Fibroblast of lung (primary cell): ENCODE measurements around the gene ABLIM2. TPM values are rescaled to one million over a fixed set of nuclear protein-coding genes. Genes with fewer than 3 reads are reported as not detected.
A peak's percentile ranks its signal among the peaks of the same experiment; 100 is the strongest.

ENCODE experiments used
- DNase-seq, 2 donors: peaks; one replicate each; pipeline versions ENCODE4 v3.0.0 to v3.0.0-alpha.2; 2010; ENCODE audit warnings: low read depth in 2 of 2
- H2AFZ ChIP-seq: 2 replicates; pipeline ENCODE4 v1.5.1; 2012; ENCODE audit warnings: low read length, control low read depth, inconsistent platforms
- H3K27ac ChIP-seq: 2 replicates; pipeline ENCODE4 v1.5.1; 2011; ENCODE audit warnings: low read length, control low read depth; ENCODE audit not compliant: insufficient read depth
- H3K27me3 ChIP-seq: 2 replicates; pipeline ENCODE4 v1.5.1; 2011; ENCODE audit warnings: mild to moderate bottlenecking, low read length; ENCODE audit not compliant: control insufficient read depth, insufficient read depth
- H3K36me3 ChIP-seq: 2 replicates; pipeline ENCODE4 v1.5.1; 2011; ENCODE audit warnings: low read length; ENCODE audit not compliant: control insufficient read depth, insufficient read depth
- H3K4me1 ChIP-seq: 2 replicates; pipeline ENCODE4 v1.5.1; 2011; ENCODE audit warnings: low read length; ENCODE audit not compliant: control insufficient read depth, insufficient read depth; ENCODE audit errors: extremely low read depth
- H3K4me2 ChIP-seq: 2 replicates; pipeline ENCODE4 v1.5.1; 2011; ENCODE audit warnings: low read length, control low read depth; ENCODE audit not compliant: insufficient read depth; ENCODE audit errors: extremely low read depth
- H3K4me3 ChIP-seq, 4 experiments: fragments of 200-600 bp in 1 of 4; sonication (generic) in 1 of 4; replicated peaks in 1 of 4; 2 replicates each; pipeline ENCODE4 v1.5.1; 2011 to 2016; ENCODE audit warnings: low read length in 4 of 4, low read depth in 3 of 4, mild to moderate bottlenecking in 3 of 4, control low read depth in 2 of 4, inconsistent platforms in 1 of 4, mixed read lengths in 1 of 4; ENCODE audit not compliant: insufficient read depth in 1 of 4; ENCODE audit errors: control extremely low read depth in 1 of 4
- H3K79me2 ChIP-seq: 2 replicates; pipeline ENCODE4 v1.5.1; 2012; ENCODE audit warnings: mild to moderate bottlenecking, low read length, inconsistent platforms; ENCODE audit not compliant: control insufficient read depth, insufficient read depth
- H3K9ac ChIP-seq: 2 replicates; pipeline ENCODE4 v1.5.1; 2011; ENCODE audit warnings: mild to moderate bottlenecking, low read length, control low read depth; ENCODE audit not compliant: insufficient read depth
- H3K9me3 ChIP-seq: 2 replicates; pipeline ENCODE4 v1.5.1; 2012; ENCODE audit warnings: low read depth, low read length; ENCODE audit not compliant: control insufficient read depth, insufficient read depth
- H4K20me1 ChIP-seq: 2 replicates; pipeline ENCODE4 v1.5.1; 2011; ENCODE audit warnings: low read length; ENCODE audit not compliant: control insufficient read depth, insufficient read depth; ENCODE audit errors: extremely low read depth
- EZH2 ChIP-seq: IDR thresholded peaks from 2 replicates; pipeline ENCODE4 v1.5.1; 2012; ENCODE audit warnings: low read length, control low read depth, mild to moderate bottlenecking; ENCODE audit errors: missing control alignments
- polyA plus RNA-seq, 2 donors: library from polyadenylated mRNA; depleted of rRNA in 1 of 2; stranded (reverse) in 1 of 2; unstranded in 1 of 2; fragments of >200 nt; gene quantifications; 2 replicates each; pipeline ENCODE4 v1.2.1, GENCODE V29; 2011 to 2012; ENCODE audit warnings: missing spikeins in 1 of 2
- total RNA-seq: library from RNA; depleted of rRNA; stranded (reverse); fragments of >200 nt; gene quantifications from 2 replicates; pipeline ENCODE4 v1.2.1, GENCODE V29; 2014
- TF ChIP-seq, protein P1 (sequence below), 2 donors: IDR thresholded peaks in 1 of 2; conservative IDR thresholded peaks in 1 of 2; 1 replicate in 1 of 2; 2 replicates in 1 of 2; pipeline ENCODE4 v1.5.1; 2011 to 2012; ENCODE audit warnings: low read length in 2 of 2, control low read depth in 1 of 2, inconsistent platforms in 1 of 2, low read depth in 1 of 2, mild to moderate bottlenecking in 1 of 2

Gene ABLIM2
- total and polyA plus RNA-seq, 2 donors (not counting 1 experiment from before 2014, with no cell fraction given), result 0.66 to 2.6 TPM

DNA sequence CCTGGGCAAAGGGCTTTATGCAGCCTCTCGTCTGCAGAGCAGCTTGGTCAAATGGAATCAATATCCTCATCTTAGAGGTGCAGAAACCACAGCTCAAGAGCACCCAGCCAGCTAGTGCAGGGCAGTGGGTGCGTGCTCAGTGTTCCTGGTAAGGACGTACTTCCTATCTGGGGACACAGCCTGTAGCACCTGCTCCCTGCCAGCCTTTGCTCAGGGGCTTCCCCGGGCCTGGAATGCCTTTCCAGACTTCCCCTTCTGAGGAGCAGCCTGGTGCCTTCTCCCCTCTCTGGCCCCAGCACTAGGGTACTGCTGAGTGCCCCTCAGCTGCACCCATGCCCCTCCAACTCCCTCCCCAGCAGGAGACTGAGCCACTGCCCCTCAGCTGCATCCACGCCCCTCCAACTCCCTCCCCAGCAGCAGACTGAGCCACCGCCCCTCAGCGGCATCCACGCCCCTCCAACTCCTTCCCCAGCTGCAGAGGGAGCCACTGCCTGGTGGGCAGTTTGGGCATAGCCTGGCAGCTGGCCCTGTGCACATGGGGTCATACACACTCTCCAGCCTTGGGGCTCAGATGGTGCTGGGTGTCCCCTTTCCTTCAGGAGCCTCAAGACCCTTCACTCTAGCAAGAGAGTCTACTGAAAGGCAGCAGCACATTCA is 176.7 kb downstream of the ABLIM2 start:
- Histone ChIP-seq H3K79me2 (no peaks in the 10 kb centered on the region), H3K27me3 (no peaks in the 10 kb centered on the region), H4K20me1 (no peaks in the 10 kb centered on the region), H3K27ac (no peak overlapping the region), H3K4me3 (no peak overlapping the region), H3K4me1 (peaks cover 2% of the 10 kb centered on the region), H3K4me2 (no peak overlapping the region), H3K9me3 (no peaks in the 10 kb centered on the region), H2AFZ (no peak overlapping the region), H3K9ac (no peak overlapping the region), H3K36me3 (no peaks in the 10 kb centered on the region)
- TF ChIP-seq, protein P1, sequence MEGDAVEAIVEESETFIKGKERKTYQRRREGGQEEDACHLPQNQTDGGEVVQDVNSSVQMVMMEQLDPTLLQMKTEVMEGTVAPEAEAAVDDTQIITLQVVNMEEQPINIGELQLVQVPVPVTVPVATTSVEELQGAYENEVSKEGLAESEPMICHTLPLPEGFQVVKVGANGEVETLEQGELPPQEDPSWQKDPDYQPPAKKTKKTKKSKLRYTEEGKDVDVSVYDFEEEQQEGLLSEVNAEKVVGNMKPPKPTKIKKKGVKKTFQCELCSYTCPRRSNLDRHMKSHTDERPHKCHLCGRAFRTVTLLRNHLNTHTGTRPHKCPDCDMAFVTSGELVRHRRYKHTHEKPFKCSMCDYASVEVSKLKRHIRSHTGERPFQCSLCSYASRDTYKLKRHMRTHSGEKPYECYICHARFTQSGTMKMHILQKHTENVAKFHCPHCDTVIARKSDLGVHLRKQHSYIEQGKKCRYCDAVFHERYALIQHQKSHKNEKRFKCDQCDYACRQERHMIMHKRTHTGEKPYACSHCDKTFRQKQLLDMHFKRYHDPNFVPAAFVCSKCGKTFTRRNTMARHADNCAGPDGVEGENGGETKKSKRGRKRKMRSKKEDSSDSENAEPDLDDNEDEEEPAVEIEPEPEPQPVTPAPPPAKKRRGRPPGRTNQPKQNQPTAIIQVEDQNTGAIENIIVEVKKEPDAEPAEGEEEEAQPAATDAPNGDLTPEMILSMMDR (conservative IDR thresholded peaks at IDR 0.05 in 1 of 2, IDR thresholded peaks at IDR 0.05 in 1 of 2; ENCODE audit: low read depth in 1 of 2, low read length in 2 of 2), result no peak
- no peak for TF ChIP-seq EZH2
- DNase-seq, result no peak

DNA sequence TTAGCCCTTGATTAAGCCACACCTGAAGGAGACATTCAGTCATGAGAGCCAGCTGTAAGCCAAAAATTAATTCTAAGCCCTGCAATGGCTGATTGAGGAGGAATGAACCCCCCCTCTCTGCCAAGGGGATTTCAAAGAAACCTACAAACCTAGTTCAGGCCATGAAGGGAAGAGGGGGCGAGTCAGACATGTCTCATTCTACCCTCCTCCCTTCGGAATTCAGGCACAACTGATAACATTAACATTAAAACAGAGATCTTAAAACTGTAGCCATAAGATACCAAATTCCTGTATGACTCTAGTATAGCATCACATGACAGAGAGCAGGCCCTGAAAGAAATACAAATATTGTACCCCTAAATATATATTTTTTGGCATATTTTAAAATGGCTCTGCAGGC is 178.6 kb downstream of the ABLIM2 start:
- Histone ChIP-seq H3K79me2 (no peaks in the 10 kb centered on the region), H3K4me3 (no peak overlapping the region), H3K4me2 (no peak overlapping the region), H3K27ac (no peak overlapping the region), H3K27me3 (no peaks in the 10 kb centered on the region), H4K20me1 (no peaks in the 10 kb centered on the region), H3K36me3 (no peaks in the 10 kb centered on the region), H3K4me1 (peaks cover 2% of the 10 kb centered on the region), H3K9me3 (no peaks in the 10 kb centered on the region), H3K9ac (no peak overlapping the region), H2AFZ (no peak overlapping the region)
- peak in 1 of 2 donors; percentile 63 for DNase-seq
- TF ChIP-seq, protein P1 (conservative IDR thresholded peaks at IDR 0.05 in 1 of 2, IDR thresholded peaks at IDR 0.05 in 1 of 2; ENCODE audit: low read depth in 1 of 2, low read length in 2 of 2), result no peak
- TF ChIP-seq EZH2, result no peak

DNA sequence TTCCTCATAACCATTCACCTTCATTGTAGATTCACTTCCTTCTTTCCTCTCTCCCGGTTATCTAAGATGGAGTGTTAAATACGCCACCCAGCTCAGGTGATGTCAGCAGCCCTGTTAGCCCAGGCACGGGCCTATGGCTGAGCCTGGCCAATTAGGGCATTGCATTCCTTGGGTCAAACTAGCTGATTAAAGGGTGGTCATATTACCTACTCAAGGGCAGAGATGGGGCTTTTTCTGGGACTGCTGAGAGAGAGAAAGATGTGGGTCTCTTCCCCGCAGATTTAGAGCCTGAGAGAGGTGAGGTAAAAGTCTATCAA is 179.0 kb downstream of the ABLIM2 start:
- H4K20me1 ChIP-seq, result no peaks in the 10 kb centered on the region
- H3K79me2 ChIP-seq, result no peaks in the 10 kb centered on the region
- peaks cover 2% of the 10 kb centered on the region for H3K4me1 ChIP-seq
- H3K4me2 ChIP-seq, result no peak overlapping the region
- no peak overlapping the region for H3K4me3 ChIP-seq
- H2AFZ ChIP-seq, result no peak overlapping the region
- no peaks in the 10 kb centered on the region for H3K9me3 ChIP-seq
- no peak for TF ChIP-seq EZH2
- TF ChIP-seq, protein P1 (conservative IDR thresholded peaks at IDR 0.05 in 1 of 2, IDR thresholded peaks at IDR 0.05 in 1 of 2; ENCODE audit: low read depth in 1 of 2, low read length in 2 of 2), result no peak
- no peak for DNase-seq
- no peak overlapping the region for H3K9ac ChIP-seq
- H3K27ac ChIP-seq, result no peak overlapping the region
- no peaks in the 10 kb centered on the region for H3K36me3 ChIP-seq
- no peaks in the 10 kb centered on the region for H3K27me3 ChIP-seq
